GM18519 (cell line): Measurements from ENCODE around the gene CNGB1.
"Not testable (repeated sequence)": the region's sequence is repeated elsewhere in the genome, so short reads cannot be mapped to it uniquely, and the experiment has no call there.

Source experiments
- ATAC-seq: cut with Tn5 transposase; IDR thresholded peaks from one replicate; pipeline ENCODE4 v1.9.1; 2021; ENCODE audit warnings: mild to moderate bottlenecking, moderate library complexity; ENCODE audit not compliant: unreplicated experiment, low FRiP score

Gene CNGB1

GRCh38 chr16:57938936-57939871, 31.7 kb downstream of the CNGB1 start:
- ATAC-seq = no peak

- no peak for ATAC-seq
Measured at GRCh38 chr16:57938484-57938883, 32.4 kb downstream of the CNGB1 start.

- no peak for ATAC-seq
Measured at GRCh38 chr16:57937861-57938260, 33.1 kb downstream of the CNGB1 start.

- no peak for ATAC-seq
Measured at GRCh38 chr16:57935904-57936303, 35.0 kb downstream of the CNGB1 start.

- ATAC-seq = no peak
Measured at GRCh38 chr16:57930533-57930932, 40.4 kb downstream of the CNGB1 start.

- ATAC-seq = no peak
Measured at GRCh38 chr16:57929250-57929649, 41.7 kb downstream of the CNGB1 start.

GRCh38 chr16:57926041-57926440, 44.9 kb downstream of the CNGB1 start:
- no peak for ATAC-seq

GRCh38 chr16:57925310-57925709, 45.6 kb downstream of the CNGB1 start:
- no peak for ATAC-seq

GRCh38 chr16:57924514-57924913, 46.4 kb downstream of the CNGB1 start:
- ATAC-seq = no peak

- ATAC-seq = no peak
Measured at GRCh38 chr16:57923841-57924240, 47.1 kb downstream of the CNGB1 start.

- ATAC-seq = no peak
Measured at GRCh38 chr16:57923418-57923817, 47.5 kb downstream of the CNGB1 start.

GRCh38 chr16:57920880-57921229, 50.1 kb downstream of the CNGB1 start:
- no peak for ATAC-seq

- no peak for ATAC-seq
Measured at GRCh38 chr16:57920215-57920879, 50.6 kb downstream of the CNGB1 start.

GRCh38 chr16:57918994-57919393, 51.9 kb downstream of the CNGB1 start:
- no peak for ATAC-seq

GRCh38 chr16:57918444-57918843, 52.5 kb downstream of the CNGB1 start:
- ATAC-seq = no peak

- not testable (repeated sequence) for ATAC-seq
Measured at GRCh38 chr16:57917929-57918328, 53.0 kb downstream of the CNGB1 start.

GRCh38 chr16:57917489-57917888, 53.4 kb downstream of the CNGB1 start:
- ATAC-seq = not testable (repeated sequence)

- no peak for ATAC-seq
Measured at GRCh38 chr16:57916735-57917438, 54.0 kb downstream of the CNGB1 start.

- no peak for ATAC-seq
Measured at GRCh38 chr16:57915811-57916488, 55.0 kb downstream of the CNGB1 start.

- ATAC-seq = no peak
Measured at GRCh38 chr16:57915267-57915666, 55.7 kb downstream of the CNGB1 start.
